Astrocyte (in vitro differentiated cells and primary cell): ENCODE measurements around the gene CLMP.

Experiments used
- CTCF ChIP-seq: IDR thresholded peaks from 2 replicates; pipeline ENCODE4 v1.5.1; 2011; ENCODE audit warnings: low read depth, mild to moderate bottlenecking, inconsistent platforms, low read length, moderate library complexity; ENCODE audit not compliant: insufficient read depth
- EZH2 ChIP-seq: IDR thresholded peaks from 2 replicates; pipeline ENCODE4 v1.6.1; 2012; ENCODE audit warnings: mild to moderate bottlenecking, low read length, inconsistent platforms; ENCODE audit not compliant: insufficient read depth

- no peak for TF ChIP-seq CTCF
- TF ChIP-seq EZH2: no peak
Observed at GRCh38 chr11:123045101-123045500, 149.9 kb downstream of the CLMP start.
